Esophagus muscularis mucosa (tissue), 4 donors: Measurements from ENCODE around the gene RBM20.

ENCODE experiments used
- CTCF ChIP-seq, 3 experiments: fragments of 200-600 bp in 2 of 3; fragments of 450-650 bp in 1 of 3; sonication (generic) in 2 of 3; IDR thresholded peaks; one replicate each; pipeline ENCODE4 v1.5.1; 2017 to 2019; ENCODE audit warnings: antibody characterized with exemption in 3 of 3, mild to moderate bottlenecking in 2 of 3, moderate library complexity in 1 of 3
- EP300 ChIP-seq: sonication (generic); formaldehyde crosslinking; IDR thresholded peaks from one replicate; pipeline ENCODE4 v1.6.1; 2017; ENCODE audit warnings: antibody characterized with exemption
- POLR2A ChIP-seq: fragments of 450-650 bp; IDR thresholded peaks from one replicate; pipeline ENCODE4 v1.6.1; 2017; ENCODE audit warnings: antibody characterized with exemption, moderate library complexity, mild to moderate bottlenecking, low read depth
- POLR2AphosphoS5 ChIP-seq, 2 donors: sonication (generic); formaldehyde crosslinking; IDR thresholded peaks; one replicate each; pipeline ENCODE4 v1.6.1; 2017; ENCODE audit warnings: antibody characterized with exemption in 2 of 2

GRCh38 chr10:110790913-110791506, 146.9 kb downstream of the RBM20 start:
- TF ChIP-seq CTCF (IDR thresholded peaks at IDR 0.05) (no peak), POLR2A (no peak), EP300 (no peak), POLR2AphosphoS5 (IDR thresholded peaks at IDR 0.05) (no peak)
